ENCODE measurements around the gene PRELP. TPM values are rescaled to one million over a fixed set of nuclear protein-coding genes. Genes with fewer than 3 reads are reported as not detected.

Gene PRELP
- total RNA-seq, 1 donor from 2014 or later: not detected

GRCh38 chr1:203495845-203496244, 20.2 kb downstream of the PRELP start:
- H3K4me3 ChIP-seq (ENCODE audit: low read depth, low read length): no peak overlapping the region
- no peak for DNase-seq (ENCODE audit: low read depth)
- TF ChIP-seq, protein P1, sequence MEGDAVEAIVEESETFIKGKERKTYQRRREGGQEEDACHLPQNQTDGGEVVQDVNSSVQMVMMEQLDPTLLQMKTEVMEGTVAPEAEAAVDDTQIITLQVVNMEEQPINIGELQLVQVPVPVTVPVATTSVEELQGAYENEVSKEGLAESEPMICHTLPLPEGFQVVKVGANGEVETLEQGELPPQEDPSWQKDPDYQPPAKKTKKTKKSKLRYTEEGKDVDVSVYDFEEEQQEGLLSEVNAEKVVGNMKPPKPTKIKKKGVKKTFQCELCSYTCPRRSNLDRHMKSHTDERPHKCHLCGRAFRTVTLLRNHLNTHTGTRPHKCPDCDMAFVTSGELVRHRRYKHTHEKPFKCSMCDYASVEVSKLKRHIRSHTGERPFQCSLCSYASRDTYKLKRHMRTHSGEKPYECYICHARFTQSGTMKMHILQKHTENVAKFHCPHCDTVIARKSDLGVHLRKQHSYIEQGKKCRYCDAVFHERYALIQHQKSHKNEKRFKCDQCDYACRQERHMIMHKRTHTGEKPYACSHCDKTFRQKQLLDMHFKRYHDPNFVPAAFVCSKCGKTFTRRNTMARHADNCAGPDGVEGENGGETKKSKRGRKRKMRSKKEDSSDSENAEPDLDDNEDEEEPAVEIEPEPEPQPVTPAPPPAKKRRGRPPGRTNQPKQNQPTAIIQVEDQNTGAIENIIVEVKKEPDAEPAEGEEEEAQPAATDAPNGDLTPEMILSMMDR (conservative IDR thresholded peaks at IDR 0.05; ENCODE audit: low read depth, low read length): no peak

GRCh38 chr1:203497269-203497777, 21.7 kb downstream of the PRELP start:
- TF ChIP-seq, protein P1 (conservative IDR thresholded peaks at IDR 0.05; ENCODE audit: low read depth, low read length): no peak
- DNase-seq (ENCODE audit: low read depth): no peak
- no peak overlapping the region for H3K4me3 ChIP-seq (ENCODE audit: low read depth, low read length)

DNA sequence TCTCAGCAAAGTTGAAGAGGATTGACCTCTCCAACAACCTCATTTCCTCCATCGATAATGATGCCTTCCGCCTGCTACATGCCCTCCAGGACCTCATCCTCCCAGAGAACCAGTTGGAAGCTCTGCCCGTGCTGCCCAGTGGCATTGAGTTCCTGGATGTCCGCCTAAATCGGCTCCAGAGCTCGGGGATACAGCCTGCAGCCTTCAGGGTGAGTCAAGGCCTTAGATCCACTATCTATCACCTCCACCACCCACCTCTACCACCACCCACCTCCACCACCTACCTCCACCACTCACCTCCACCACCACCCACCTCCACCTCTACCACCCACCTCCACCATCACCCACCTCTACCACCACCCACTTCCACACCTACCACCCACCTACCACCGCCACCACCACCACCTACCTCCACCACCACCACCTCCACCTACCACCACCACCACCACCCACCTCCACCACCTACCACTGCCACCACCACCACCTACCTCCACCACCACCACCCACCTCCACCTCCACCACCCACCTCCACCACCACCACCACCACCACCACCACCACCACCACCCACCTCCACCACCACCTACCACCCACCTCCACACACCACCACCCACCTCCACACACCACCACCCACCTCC, 24.2 kb downstream of the PRELP start:
- DNase-seq (ENCODE audit: low read depth): no peak
- TF ChIP-seq, protein P1 (conservative IDR thresholded peaks at IDR 0.05; ENCODE audit: low read depth, low read length): no peak
- no peak overlapping the region for H3K4me3 ChIP-seq (ENCODE audit: low read depth, low read length)

GRCh38 chr1:203500279-203500678, 24.7 kb downstream of the PRELP start:
- TF ChIP-seq, protein P1 (conservative IDR thresholded peaks at IDR 0.05; ENCODE audit: low read depth, low read length): no peak
- DNase-seq (ENCODE audit: low read depth): no peak
- no peak overlapping the region for H3K4me3 ChIP-seq (ENCODE audit: low read depth, low read length)

DNA sequence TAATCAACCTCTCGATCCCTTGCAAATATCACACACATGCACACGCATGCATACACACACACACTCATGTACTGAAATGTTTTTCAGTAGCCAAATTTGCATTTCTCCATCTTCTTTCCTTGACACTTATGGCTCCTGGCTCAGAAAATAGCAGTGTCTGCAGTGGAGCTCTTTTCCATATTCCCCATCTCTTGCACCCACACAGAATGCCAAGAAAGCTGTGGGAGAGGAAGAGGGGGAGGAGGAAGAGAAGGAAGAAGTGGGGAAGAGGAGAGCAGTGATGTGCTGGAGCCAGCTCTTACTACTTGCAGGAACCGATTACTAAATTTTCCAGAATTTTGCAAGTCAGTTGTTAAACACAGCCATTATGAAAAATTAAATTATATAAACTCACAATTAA, 28.2 kb downstream of the PRELP start:
- TF ChIP-seq, protein P1 (conservative IDR thresholded peaks at IDR 0.05; ENCODE audit: low read depth, low read length): no peak
- H3K4me3 ChIP-seq (ENCODE audit: low read depth, low read length): no peak overlapping the region
- no peak for DNase-seq (ENCODE audit: low read depth)

GRCh38 chr1:203504400-203505250, 29.0 kb downstream of the PRELP start:
- TF ChIP-seq, protein P1 (conservative IDR thresholded peaks at IDR 0.05; ENCODE audit: low read depth, low read length): peak; percentile 83
- DNase-seq (ENCODE audit: low read depth): no peak
- no peak overlapping the region for H3K4me3 ChIP-seq (ENCODE audit: low read depth, low read length)
